PC-3 (cell line): Measurements from ENCODE around the gene ARHGEF7.

ENCODE experiments used
- EZH2 ChIP-seq: fragments of 300-600 bp; sonication (generic); IDR thresholded peaks from one replicate; pipeline ENCODE4 v1.6.1; 2017; ENCODE audit warnings: antibody characterized with exemption, mild to moderate bottlenecking, low read length; ENCODE audit not compliant: unreplicated experiment
- EZH2phosphoT487 ChIP-seq: fragments of 300-600 bp; sonication (generic); IDR thresholded peaks from 2 replicates; pipeline ENCODE4 v1.6.1; 2018; ENCODE audit warnings: mild to moderate bottlenecking, antibody characterized with exemption, low read length, borderline replicate concordance
- TF ChIP-seq, protein P1 (sequence below): fragments of 300-600 bp; sonication (generic); conservative IDR thresholded peaks from 2 replicates; pipeline ENCODE4 v1.5.1; 2017; ENCODE audit warnings: antibody characterized with exemption, low read depth, mild to moderate bottlenecking, low read length

DNA sequence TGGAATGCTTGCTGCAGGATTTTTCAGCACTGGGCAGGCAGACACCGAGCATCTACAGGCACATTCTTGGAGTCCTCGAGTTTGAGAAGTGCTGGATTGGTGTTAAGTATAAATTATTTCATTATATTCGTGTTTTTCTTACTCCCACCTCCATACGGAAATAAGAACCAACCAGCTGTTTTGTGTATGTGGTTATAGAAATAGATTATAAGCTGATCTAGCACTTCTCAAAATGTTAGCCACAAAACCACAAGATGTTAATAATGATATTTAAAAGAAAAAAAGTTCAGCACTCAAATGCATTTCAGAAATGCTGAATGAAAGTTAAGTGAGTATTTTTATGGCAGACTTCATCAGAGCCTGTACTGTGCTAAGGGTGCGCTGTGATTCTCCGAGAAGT, 181.3 kb downstream of the ARHGEF7 start:
- TF ChIP-seq EZH2 (no peak), EZH2phosphoT487 (no peak)
- TF ChIP-seq, protein P1, sequence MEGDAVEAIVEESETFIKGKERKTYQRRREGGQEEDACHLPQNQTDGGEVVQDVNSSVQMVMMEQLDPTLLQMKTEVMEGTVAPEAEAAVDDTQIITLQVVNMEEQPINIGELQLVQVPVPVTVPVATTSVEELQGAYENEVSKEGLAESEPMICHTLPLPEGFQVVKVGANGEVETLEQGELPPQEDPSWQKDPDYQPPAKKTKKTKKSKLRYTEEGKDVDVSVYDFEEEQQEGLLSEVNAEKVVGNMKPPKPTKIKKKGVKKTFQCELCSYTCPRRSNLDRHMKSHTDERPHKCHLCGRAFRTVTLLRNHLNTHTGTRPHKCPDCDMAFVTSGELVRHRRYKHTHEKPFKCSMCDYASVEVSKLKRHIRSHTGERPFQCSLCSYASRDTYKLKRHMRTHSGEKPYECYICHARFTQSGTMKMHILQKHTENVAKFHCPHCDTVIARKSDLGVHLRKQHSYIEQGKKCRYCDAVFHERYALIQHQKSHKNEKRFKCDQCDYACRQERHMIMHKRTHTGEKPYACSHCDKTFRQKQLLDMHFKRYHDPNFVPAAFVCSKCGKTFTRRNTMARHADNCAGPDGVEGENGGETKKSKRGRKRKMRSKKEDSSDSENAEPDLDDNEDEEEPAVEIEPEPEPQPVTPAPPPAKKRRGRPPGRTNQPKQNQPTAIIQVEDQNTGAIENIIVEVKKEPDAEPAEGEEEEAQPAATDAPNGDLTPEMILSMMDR, result no peak
